HG03066 (cell line): ENCODE data around the gene CCDC187.

Experiments used
- ATAC-seq: cut with Tn5 transposase; IDR thresholded peaks from one replicate; pipeline ENCODE4 v1.9.1; 2021; ENCODE audit warnings: low read depth; ENCODE audit not compliant: unreplicated experiment

The CCDC187 gene

DNA sequence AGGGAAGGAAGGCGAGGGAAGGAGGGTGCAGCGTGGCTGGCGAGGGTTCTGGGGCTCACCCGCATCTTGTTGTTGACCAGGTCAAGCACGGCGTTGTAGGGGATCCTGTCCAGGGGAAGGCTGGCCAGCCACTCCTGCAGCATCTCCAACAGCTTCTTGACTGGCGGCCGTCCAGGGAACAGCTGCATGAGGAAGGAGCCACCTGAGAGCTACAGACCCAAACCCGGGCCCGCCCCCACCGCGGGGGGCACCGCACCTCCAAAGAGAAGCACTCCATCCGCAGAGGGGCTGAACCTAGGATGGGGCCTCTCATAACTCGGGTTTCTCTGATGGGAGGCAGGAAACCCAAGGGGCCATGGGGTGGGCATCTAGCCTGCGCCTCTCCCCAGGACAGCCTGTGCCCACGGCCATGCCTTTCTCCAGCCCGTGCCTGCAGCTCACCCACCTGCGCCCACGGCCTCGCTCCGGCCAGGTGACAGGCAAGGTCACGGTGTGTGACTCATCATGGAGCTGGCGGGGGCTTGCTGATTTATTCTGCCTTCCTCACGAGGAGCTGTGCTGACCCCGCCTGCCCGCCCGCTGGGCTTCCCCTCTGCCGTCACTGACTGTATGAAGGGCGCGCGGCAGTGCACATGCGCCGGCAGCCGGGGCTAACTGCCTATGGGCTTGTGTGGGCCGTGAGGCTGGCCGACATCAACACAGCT, 87.2 kb downstream of the CCDC187 start:
- no peak for ATAC-seq

DNA sequence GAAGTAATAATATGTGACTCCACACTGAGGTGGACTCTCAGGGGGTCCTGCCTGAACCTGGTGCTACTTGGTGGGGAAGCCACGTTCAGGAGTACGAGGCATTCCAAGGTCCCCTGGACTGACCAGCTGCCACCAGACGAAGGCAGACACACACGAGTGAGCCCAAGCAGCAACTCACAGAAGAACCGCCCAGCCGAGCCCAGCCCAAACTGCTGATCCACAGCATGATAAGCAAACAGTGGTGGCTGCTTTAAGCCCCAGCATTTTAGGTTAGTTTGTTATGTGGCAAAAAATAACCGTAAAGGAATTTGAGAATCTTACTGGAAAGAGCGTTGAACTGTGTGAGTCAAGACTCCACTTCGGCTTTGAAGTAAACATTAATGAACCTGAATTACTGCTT, 90.2 kb downstream of the CCDC187 start:
- ATAC-seq: no peak

DNA sequence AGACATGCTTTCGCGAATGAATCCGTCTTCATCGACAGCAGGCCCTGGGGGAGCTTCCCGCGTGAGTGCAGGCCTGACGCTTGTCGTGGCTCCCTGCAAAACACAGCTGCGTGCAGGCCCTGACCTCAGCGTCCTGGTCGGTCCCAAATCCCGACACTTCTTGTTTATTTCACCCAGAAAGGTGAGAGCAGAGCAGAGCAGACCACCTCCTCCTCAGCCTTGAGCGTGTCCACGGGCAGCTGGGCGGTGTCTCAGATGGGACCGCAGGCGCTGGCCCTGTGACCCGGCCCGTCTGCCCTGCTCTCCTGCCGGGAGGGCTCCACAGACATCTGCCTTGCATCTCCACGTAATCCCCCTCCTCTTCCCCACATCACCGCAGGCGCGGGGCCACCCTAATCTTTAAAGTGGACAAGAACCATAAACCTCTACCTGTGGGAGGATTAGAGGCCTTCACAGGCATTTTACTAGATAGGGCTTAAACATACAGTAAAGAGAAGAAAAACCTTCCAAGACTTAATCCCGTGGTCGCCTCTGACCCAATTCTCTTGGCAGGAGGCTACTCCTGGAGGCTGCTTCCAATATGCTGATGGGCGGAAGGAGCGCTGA, 91.4 kb downstream of the CCDC187 start:
- no peak for ATAC-seq

DNA sequence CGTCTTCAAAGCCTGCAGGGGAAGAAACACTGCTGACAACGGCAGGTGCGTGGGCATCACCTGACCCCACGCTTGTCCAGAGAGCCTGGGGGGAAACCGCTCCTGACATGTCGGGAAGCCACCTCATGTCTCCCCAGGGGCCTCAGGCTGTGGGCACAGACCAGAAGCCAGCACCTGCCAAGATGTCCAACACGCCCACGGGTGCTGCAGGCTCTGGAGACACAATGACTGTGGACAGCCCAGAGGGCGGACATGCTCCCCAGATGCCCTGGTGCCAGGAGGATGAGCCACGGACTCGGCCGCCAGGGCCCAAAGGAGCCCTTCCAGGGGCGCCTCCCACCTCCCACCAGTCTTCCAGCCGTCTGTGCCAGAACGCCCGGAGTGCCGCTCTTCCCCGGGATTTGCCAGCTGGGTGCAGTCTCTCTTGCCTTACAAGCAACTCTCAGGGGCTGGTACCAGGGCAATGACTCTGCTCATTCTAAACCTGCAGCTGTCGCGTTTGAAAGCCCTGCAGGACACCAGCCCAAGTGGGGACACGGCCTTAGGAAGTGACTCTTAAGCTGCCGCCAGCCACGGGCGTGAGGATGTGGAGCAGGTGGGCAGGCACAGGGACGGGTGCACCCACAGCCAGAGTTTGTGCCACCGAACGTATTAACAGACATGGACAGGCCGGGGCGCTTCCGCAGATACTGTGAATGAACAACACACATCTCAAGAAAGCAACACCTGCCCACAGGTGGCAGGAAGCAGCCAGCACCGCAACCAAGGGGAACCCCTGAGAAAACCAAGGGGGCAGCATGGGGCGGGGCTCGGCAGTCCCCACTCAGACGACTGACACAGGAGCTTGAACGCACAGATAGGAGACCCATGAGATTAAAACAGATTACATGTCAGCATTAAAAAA, 92.2 kb downstream of the CCDC187 start:
- ATAC-seq: no peak

DNA sequence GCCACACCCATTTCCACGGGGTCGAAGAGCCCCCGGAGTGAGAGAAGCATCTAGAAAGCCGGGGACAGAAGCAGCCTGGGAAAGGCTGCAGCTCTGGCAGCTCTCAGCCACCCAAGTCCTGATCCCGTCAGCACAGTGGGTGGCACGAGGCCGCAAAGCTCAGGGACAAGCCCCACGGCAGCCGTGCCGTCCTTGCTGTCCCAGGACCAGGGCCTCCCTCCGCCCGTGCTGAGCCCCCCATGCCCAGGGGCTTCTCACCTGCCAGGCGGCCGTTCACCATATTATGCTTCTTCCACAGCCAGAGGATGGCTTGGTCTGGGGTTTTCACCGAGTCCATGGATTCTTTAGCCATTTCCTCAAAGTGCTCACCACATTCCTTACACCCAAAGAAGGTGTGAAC, 92.9 kb downstream of the CCDC187 start:
- ATAC-seq: no peak

DNA sequence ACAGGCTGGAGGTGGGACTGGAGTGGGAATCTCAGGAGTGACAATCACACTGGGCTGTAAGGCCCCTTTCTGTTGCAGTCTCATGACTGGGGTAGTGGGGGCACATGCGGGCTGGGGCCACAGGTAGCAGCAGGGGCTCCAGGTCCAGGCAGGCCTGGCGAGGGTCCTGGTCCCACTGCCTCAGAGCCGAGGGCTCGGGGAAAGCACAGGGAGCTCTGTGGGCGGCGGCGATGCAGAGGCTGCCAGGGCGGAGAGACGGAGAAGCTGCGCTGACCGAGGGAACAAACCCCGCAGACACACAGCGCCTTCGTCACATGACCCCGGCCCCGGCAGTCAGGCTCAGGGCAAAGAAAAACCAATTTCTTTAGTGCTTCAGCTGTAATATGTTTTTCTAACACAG, 93.6 kb downstream of the CCDC187 start:
- ATAC-seq: no peak

DNA sequence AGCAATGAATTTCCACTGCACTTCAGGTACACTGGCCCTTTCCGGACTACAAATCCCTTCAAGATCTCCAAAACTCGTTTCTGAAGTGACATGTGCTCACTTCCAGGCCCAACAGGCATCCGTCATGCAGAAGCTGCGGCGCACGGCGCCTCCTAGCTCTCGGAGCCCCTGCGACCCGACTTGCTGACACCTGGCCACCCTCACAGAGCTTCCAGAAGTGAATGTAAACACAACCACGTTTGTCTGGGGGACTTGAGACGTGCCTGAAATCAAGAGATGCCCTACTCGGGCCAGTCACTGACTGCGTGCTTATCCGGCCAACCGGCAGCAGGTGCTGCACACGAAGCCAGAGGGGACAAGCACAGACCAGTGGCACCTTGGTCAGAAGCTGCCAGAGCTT, 94.1 kb downstream of the CCDC187 start:
- no peak for ATAC-seq

DNA sequence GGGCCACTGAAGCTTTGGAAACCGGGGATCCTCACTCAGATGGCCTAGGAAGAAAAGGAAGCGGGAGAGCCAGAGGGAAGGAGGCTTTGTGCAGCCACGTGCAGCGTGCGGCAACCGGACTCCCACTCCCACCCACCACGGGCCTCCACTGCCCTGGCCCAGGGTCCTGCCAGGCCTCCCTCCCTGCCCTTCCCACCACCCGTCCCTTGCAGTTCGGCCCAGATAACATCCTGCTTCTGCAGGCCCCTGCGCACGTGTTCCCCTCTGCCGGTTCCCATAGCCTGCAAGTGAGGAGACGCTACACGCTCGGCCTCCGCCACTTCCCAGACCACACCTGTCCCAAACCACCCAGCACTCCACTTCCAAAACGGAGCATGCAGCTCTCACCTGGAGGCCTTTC, 94.7 kb downstream of the CCDC187 start:
- ATAC-seq: no peak

DNA sequence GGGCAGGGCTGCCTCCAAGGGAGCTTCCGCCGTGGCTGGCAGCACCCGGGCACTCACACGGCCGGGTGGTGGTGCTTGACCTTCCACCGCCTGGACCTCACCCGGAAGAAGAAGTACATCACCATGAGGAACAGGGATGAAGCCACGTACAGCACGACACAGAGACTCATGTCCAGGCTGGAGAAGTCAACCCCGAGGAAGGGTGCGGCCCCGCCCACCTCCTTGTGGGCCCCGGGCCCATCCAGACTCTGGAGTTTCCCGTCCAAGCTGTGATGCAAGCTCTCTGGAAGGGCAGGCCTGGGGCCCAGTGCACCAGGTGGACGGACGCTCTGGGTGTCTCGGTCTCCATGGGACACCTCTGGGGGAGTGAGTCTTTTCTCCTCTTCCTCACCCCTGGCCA, 95.2 kb downstream of the CCDC187 start:
- ATAC-seq: no peak

DNA sequence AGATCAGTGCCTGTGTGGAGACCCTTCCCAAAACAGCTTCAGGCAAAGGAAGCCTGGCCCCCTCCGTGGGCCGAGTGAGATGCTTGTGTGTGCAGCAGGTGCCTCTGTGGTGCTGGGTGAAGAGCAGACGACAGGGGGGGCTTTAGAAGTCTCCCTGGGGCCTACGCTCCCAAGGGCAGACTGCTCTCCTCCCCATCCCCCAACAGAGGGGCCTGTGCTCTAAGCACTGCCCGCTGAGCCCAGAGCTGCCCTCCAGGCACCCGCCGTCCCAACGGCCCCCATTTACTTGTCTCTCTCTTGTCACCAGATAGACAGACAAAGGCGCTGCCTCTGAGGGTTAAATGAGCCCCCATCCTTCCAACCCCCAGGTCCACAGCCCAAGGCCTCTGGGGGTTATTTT, 96.3 kb downstream of the CCDC187 start:
- ATAC-seq: no peak

DNA sequence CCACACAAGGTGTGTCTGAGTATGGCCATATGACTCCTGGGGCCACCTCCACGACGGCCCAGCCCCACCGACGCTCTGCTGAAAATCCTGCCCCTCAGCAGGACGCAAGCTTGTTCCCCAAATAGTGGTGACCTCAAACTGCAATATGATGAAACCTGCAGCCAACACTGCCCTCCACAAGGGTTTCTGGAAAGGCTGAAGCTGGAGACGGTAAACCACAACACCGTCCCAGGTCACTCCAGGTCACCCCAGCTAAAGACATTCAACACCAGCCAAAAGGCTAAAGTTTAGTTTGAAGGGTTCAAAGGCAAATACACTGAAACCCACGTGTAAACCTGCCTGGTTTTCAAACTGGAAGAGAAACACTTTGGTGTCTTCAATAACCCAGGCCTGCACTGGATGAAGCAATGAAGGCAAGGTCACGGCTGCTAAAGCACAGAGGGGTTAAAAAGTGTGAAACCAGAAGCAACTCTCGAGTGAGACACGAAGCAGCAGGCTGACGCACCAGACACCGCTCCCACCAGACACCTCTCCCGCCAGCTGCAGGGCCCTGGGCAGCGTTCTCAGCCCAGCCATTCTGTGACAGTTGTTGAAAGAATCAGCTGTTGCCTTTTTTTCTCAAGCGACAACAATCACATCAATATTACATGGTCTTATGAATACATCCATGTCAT, 97.2 kb downstream of the CCDC187 start:
- ATAC-seq: no peak

DNA sequence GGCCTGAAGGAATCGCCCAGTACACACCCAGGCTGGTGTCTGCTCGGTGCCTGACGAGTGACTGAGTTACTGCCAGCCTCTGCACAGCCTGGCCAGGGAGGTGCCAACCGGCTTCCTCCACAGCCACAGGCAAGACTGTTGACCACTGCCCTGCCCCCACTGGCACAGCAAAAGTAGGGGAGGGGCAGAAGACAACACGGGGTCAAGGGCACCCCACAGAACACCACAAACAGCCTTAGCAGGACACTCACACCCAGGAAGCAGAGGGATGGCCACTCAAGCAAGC, 98.2 kb downstream of the CCDC187 start:
- ATAC-seq: no peak

DNA sequence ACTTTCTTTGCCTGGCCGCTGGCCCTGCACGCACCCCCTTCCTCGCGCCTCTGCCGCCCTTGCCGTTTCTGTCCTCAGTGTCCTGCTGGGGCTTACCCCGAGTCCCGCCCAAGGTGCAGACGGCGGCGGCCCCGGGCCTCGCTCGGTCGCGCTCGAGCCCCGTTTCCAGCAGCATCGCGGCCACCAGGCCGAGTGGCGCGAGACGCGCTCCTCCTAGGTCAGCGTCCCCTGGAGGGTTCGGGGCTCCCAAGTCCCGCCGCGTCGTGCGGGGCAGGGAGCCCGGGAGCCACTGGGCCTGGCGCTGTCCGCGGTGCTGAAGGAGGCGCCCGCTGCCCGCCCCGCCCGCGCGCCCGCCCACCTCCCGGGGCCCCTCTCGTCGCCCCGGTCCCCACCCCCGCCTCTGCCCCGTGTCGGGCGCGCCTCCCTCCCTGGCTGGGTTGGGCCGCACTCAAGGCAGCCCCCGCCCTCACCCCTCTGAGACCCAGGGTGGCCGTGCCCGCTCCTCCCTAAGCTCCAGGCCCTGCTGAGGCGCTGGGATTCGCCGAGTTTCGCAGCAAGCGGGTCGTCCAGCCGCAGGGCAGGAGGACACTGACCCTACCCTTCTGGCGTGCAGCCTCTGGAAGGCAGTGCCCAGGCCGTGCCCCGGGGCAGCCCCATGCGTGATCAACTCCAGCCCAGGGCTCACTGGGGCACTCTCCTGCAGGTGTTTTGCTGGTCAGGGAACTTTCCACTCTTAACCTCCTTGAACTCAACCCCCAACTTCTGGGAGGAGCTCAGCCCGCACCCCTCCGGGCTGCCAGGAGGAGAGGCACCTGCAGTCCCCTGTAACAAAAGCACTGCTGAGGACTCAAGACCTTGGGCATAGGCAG, 98.8 kb downstream of the CCDC187 start, which contains the start of gene LHX3:
LHX3 (minus strand) TSS at position 291 of the 869 bp plus-strand sequence; CDS start at position 175, 116 bp downstream.
- no peak for ATAC-seq

DNA sequence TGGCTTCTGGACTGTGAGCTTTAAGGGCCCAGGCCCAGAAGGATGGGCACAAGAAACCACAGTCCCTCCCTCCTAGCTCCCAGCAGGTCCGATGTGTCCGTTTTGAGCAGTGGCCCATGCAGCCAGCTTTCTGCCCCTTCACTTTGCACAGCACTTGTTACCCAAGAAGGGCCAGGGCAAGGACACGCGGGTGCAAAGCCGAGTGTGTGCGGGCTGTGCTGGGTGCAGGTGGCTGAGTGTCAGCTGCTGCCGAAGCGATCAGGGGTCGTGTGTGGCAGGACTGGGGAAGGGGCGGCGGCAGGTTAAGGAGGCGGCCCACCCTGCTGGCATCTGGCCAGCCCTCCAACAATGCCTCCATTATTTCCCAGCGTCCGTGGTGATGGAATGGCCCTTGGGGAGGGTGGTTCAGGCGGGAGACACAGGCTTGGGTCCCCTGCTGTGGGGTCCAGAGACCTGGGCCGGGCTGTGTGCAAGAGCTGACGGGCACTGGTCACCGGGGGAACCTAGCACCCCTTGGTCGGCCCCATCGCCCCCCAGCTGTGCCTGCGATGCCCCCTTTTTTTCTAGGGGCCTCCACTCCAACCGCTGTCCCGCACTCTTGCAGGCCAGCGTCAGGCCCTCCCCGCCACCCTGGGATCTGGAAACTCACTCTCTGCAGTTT, 99.6 kb downstream of the CCDC187 start:
- no peak for ATAC-seq

DNA sequence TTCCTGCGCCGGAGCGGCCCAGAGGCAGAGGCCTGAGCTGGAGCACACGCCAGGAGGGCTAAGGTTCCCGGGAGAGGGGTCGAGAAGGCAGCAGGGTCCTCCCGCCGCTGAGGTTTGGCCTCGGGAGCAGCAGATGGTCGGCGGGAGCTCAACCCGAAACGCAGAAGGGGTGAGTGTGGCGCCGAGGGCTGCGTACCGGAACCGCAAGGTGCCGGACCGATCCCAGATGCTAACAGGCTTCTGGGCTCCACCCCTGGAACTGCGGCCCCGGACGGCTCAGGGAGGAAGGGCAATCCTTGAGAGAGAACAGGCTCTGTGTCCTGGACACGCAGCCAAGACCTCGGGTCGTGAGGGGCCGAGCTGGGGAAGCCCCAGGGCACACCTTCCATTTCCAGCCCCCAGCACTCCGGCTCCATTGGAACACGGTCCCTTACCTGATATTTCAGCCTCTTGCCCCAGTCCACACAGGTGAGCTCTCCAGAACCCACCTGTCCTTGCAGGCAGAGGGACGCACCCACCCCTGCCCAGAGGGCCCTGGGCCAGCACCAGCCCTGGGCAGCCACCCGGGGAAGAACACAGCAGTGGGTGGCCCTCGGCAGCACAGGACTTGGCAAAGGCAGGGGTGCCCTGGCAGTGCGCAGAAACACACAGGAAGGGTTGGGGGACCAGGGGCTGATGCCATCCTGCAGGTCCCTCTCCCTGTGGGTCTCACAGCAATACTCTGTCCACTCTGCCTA, 100.3 kb downstream of the CCDC187 start:
- no peak for ATAC-seq

DNA sequence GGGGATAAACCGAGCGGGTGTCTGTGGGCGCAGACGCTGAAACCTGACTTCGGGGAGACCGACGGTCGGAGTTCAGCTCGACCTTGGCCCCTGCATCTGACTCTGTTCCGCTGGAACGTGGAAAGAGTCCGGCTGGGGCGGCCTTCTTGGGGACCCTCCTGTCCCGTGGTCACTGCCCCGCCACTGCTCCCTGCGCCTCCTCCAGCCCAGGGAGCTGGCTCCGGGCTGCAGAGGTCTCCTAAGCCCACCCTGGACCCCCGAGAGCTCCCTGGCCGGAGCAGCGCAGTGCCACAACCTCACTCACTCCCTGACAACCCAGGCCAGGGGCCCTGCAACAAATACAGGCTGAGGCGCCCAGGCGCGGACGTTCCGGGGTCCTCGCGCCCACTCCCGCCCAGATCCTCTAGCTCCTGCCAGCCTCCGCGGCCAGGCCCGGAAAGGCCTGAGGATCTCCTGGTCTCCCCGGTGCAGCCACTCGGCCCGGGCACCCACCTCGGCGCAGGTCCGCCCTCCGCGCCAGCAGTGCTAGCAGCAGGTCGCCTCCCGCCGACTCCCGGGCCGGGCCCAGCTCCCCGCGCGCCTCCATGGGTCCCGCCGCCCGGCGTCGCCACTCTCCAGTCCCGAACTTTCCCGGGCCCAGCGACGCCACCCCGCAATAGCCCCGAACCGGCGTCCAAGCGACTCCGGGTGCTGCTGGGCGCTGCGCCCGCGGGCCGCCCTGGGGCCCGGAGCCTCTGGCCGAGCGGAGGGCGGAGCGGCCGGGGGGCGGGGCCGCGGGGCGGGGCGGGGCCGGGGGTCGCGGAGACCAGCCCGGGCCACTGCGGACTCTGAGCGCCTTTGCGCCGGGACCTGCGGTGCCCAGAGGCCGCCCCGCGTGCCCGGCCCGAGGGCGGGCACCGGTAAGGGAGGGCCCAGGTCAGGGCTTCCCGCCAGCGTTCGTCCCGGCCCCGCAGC, 101.2 kb downstream of the CCDC187 start:
- ATAC-seq: no peak

DNA sequence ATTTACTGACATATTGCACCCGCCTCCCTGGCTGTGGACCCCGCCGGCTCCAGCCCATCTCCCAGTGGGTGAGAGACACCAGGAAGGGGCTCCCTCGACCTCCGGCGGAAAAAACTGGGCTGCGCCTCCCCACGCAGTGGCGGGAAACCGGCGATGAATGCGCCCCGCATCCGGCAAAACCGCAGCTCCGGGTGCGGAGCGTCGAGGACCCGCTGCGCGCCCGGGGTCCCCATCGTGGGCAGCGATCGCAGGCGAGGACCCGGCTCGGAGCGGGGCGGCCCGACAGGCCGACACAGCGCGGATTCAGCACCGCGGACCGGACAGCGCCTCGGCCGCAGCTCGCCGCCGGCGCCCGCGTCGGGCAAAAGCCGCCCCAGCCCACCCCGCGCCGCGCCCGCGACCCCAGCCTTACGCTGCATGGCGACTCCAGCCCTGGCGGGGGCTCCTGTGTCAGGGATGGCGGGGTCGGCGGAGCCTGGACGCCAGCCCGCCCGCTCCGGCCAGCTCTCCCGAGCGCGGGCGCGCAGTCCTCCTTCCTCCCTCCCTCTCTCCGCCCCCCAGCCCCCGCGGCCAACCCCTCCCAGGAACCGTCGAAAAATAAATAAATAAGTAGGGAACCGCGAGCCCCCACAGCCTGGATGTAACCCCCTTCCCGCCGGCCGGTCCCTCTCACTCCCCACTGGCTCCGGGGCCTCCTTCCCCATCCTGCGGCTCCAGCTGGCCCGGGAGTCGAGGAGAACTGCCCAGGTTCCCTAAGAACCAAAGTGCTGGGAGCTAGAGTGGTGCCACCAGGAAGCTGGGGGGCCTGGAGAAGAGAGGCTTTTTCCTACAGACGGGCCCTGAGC, 102.1 kb downstream of the CCDC187 start:
- no peak for ATAC-seq
